ENCODE data around the gene MAL. TPM values are rescaled to one million over a fixed set of nuclear protein-coding genes. Genes with fewer than 3 reads are reported as not detected.

Gene MAL
- total and polyA plus RNA-seq, 2 of the 4 experiments (the other 2 are of a cell fraction): not detected

- H3K9me3 ChIP-seq (ENCODE audit: control insufficient read depth, insufficient read depth, low read length): no peaks in the 10 kb centered on the region
- CTCF ChIA-PET: no interaction called here
- H2AK5ac ChIP-seq (ENCODE audit: low read depth, low read length): no peak overlapping the region
- H3K27me3 ChIP-seq (ENCODE audit: control insufficient read depth, insufficient read depth, low read length): peaks cover 27% of the 10 kb centered on the region
- ATAC-seq (ENCODE audit: low read depth) (no peak), DNase-seq (no peak)
- H2AFZ ChIP-seq (replicated peaks; ENCODE audit: low read length, poor library complexity): no peak overlapping the region
- no peaks in the 10 kb centered on the region for H3K36me3 ChIP-seq (ENCODE audit: control insufficient read depth, insufficient read depth, low read length)
- H3K23ac ChIP-seq (ENCODE audit: low read depth, low read length): no peak overlapping the region
- H4K5ac ChIP-seq (ENCODE audit: low read depth, low read length): no peak overlapping the region
- no peak overlapping the region for H3K56ac ChIP-seq (ENCODE audit: extremely low read depth, insufficient read depth, low read length)
- no peak overlapping the region for H3K14ac ChIP-seq (replicated peaks; ENCODE audit: low read depth, low read length)
- H4K8ac ChIP-seq (ENCODE audit: low read depth in 2 of 2, low read length in 2 of 2): no peak overlapping the region
- H4K91ac ChIP-seq (ENCODE audit: insufficient read depth, low read depth, low read length): no peak overlapping the region
- H2BK5ac ChIP-seq (ENCODE audit: low read depth, low read length, poor library complexity, severe bottlenecking): no peak overlapping the region
- H3K79me1 ChIP-seq (ENCODE audit: low read depth in 1 of 2, low read length in 2 of 2): no peaks in the 10 kb centered on the region
- no peak overlapping the region for H3K4ac ChIP-seq (ENCODE audit: low read depth, low read length)
- H3K9ac ChIP-seq (ENCODE audit: low read depth, low read length): no peak overlapping the region
- H3K9me1 ChIP-seq (ENCODE audit: insufficient read depth, low read length): no peaks in the 10 kb centered on the region
- POLR2A ChIA-PET (ENCODE audit: unreplicated experiment): no interaction called here
- no peak overlapping the region for H2BK15ac ChIP-seq (ENCODE audit: low read depth, low read length)
- no peak overlapping the region for H3K27ac ChIP-seq (ENCODE audit: insufficient read depth, low read length)
- no peak overlapping the region for H3K4me3 ChIP-seq (ENCODE audit: insufficient read depth, low read depth, low read length)
- no peaks in the 10 kb centered on the region for H4K20me1 ChIP-seq (ENCODE audit: insufficient read depth, low read length)
- dilution Hi-C loops (cut with HindIII; ENCODE audit: low sequenced_read_pairs, unreplicated experiment) (no loop called here), in situ Hi-C loops (cut with MboI; ENCODE audit: low sequenced_read_pairs) (no loop called here), intact Hi-C loops (cut with micrococcal nuclease) (no loop called here)
- no peaks in the 10 kb centered on the region for H3K4me1 ChIP-seq (ENCODE audit: control insufficient read depth, insufficient read depth, low read length)
- H3K18ac ChIP-seq (ENCODE audit: low read depth, low read length): no peak overlapping the region
- H3K4me2 ChIP-seq (ENCODE audit: low read depth, low read length): no peak overlapping the region
- TF ChIP-seq MAZ (IDR thresholded peaks at IDR 0.05; ENCODE audit: borderline replicate concordance, low read depth, low read length) (no peak), RCOR1 (IDR thresholded peaks at IDR 0.05; ENCODE audit: insufficient replicate concordance, low read length) (no peak), MXI1 (IDR thresholded peaks at IDR 0.05; ENCODE audit: borderline replicate concordance, low read depth, low read length) (no peak)
- H2AK9ac ChIP-seq (replicated peaks; ENCODE audit: low read depth, low read length, poor library complexity): no peak overlapping the region
- BruUV-seq (replicated peaks): no TSS peak
- H2BK120ac ChIP-seq (ENCODE audit: low read depth, low read length): no peak overlapping the region
- no peak overlapping the region for H2BK20ac ChIP-seq (ENCODE audit: low read depth, low read length)
- WGBS, 2 experiments (ENCODE audit: extremely low coverage in 2 of 2, insufficient read length in 1 of 2): 45% methylated on average over 4 of the region's 7 CpGs; no CpG with 5 or more reads in 1 of the 2 experiments
Observed at GRCh38 chr2:94995553-94996304, 29.8 kb upstream of the MAL start.

Measured in IMR-90 (cell line).